GM19452 (cell line): Measurements from ENCODE around the gene DUSP2.
A peak's percentile ranks its signal among the peaks of the same experiment; 100 is the strongest.
"Not testable (repeated sequence)": the region's sequence is repeated elsewhere in the genome, so short reads cannot be mapped to it uniquely, and the experiment has no call there.

Experiments
- ATAC-seq: cut with Tn5 transposase; IDR thresholded peaks from one replicate; pipeline ENCODE4 v1.9.1; 2021; ENCODE audit not compliant: unreplicated experiment

DUSP2 gene

DNA sequence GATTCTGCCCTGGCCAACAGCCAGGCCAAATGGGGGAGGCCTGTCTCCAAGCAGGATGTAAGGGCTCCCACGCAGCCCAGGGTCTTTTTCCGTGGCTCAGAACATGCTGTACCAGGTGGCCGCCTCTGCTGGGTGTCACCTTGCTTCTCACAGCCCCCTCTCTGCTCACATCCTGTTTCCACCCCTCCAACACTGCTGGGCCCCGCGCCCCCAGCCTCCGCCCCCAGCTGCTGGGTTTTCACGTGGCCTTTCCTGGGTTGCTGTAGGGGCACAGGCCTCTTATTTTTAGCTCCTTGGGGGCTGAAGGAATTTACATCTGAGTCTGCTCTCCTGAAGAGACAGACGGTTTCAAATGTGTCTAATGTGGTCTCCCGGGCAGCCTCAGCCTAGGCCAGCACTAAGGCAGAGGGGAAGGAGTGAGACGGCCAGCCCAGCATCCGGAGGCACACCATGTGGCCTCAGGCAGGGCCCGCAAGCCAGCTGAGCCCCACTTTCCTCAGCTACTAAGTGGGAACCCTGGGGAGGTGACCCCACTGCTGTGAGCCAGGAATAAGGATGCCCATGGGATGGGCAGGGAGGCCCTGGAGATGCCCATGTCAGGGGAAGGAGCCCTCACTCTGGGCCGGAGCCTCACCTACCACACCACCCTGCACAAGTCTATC lies 18.7 kb upstream of the DUSP2 start:
- peak; percentile 57 for ATAC-seq

DNA sequence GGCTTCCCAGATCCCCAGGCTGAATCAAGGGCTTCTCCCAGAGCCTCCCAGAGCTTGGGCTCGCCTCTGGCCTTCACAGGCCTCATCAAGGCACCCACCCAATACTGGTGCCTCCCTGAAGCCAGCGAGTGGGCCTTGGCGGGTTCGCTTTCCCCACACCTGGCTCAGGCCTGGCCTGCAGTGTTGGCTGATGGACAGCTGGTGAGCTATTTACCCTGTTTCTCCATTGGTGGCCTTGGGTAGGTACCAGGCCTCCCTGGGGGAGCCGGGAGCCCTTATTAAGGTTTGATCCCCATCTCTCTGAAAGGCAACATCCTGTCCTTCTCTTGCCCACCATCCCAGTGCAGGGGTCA lies 18.2 kb upstream of the DUSP2 start:
- peak; percentile 2 for ATAC-seq

DNA sequence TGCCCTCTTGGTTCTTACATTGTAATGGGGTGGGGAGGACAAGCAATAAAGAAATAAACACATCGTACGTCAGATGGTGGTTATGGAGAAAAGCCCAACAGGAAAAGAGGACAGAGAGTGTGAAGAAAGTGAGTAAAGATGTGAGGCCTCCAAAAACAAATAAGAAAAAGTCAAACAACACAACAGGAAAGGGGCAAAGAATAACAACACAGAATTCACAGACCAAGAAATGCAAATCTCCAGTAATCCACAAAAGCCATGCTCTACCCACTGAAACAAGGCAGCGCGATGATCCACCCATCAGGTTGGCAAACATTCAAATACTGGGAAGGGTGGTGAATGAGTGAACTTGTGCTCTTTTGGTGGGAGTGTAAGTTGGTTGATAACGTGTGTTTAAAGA lies 16.7 kb upstream of the DUSP2 start:
- no peak for ATAC-seq

DNA sequence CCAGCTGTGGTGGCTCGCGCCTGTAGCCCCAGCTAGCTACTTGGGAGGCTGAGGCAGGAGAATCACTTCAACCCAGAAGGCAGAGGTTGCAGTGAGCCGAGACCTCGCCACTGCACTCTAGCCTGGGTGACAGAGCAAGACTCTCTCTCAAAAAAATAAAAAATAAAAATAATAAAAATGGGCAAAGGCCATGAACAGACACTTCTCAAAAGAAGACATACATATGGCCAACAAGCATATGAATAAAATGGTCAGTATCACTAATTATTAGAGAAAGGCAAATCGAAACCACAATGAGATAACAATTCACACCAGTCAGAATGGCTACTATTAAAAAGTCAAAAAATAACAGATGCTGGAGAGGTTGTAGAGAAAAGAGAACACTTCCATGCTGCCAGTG lies 15.1 kb upstream of the DUSP2 start:
- not testable (repeated sequence) for ATAC-seq

DNA sequence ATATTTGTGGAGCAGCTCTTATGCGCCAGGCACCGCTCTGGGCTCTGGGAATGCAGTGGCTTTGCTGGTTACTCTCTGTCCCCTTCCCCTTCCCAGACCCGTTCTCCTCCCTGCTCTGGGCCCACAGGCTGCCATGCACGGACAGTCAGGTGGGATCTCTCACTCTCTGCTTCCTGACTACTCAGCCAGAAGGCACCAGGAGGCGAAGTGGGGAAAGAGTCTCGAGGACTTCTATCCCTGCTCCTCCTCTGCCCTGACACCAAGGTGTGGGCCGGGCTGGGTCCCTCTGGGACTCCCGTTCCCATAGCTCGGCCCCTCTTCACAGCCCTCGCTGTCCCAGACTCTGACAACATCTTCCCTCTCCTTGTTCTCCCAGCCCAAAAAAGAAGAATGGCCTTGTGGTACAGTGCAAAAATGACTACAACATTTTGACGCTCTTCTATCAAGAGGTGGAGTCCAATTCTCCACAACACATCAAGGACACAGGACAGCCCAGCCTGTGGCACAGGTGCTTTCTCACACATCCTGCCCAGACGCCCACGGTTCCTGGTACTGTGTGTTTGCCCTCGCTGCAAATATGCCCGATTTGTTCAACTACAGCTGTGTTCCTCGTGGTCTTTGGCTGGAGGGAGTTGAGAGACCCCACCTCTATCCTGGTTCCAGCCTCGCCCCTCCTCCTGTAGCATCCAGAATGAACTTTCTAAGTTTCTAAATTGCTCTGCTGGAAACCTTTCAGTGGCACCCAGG lies 14.0 kb upstream of the DUSP2 start:
- ATAC-seq = no peak

DNA sequence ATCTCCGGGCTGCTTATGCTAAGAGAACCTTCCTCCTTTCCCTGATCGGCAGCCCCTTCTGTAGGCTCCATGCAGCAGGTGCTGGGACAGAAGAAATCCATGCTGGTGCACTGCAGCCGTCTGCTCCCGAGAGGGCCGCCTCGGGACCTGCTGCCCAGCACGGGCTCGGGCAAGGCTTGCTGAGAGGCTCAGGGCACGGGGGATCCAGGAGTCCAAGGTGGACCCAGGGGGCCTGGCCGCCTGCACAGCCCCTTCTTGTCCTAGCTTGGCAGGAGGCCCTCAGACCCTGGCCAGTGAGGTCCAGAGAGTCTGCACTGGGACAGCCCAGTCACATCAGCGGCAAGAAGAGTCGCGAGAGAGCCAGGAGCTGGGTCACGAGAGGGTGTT lies 13.3 kb upstream of the DUSP2 start:
- ATAC-seq = no peak

DNA sequence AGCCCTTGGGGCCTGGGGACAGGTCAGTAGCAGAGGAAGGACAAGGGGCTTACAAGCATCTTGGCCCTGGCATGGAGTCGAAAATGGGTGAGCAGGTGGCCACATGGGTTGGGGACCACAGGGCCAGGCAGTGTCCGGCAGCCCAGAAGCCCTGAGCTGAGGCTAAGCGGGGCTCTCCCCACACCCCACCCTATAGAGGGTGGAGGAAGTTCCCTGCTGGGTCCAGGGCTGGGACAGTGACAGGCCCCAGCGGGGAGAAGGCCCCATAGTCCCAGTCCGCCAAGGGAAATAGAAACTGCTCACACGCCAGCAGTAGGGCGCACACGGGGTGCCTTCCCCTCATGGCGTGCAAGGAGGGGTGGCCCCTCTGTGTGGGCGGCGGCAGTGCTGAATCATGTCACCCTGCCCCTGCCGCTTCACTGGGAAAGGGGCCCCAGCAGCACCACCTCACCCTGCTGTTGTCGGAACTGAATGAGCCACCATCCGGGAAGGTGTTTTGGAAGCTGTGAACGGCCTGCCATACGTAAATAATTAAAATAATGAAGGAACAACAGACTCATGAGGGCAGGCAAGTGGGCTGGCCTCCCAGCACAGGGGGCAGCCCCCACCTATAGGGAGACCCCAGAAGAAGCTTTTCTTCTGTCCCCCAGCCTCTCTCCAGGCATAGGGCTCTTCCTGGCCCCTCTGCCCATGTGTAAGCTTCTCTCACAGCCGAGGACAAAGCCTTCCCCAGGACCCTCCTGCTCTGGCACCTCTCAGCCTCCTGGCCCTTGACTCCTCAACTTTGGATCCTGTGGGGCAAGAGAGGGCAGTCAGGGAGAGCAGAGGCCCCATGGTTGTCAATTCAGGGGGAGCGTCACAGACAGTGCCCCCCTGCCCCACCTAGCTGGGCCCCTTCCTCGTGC lies 12.7 kb upstream of the DUSP2 start:
- ATAC-seq = peak; percentile 54

DNA sequence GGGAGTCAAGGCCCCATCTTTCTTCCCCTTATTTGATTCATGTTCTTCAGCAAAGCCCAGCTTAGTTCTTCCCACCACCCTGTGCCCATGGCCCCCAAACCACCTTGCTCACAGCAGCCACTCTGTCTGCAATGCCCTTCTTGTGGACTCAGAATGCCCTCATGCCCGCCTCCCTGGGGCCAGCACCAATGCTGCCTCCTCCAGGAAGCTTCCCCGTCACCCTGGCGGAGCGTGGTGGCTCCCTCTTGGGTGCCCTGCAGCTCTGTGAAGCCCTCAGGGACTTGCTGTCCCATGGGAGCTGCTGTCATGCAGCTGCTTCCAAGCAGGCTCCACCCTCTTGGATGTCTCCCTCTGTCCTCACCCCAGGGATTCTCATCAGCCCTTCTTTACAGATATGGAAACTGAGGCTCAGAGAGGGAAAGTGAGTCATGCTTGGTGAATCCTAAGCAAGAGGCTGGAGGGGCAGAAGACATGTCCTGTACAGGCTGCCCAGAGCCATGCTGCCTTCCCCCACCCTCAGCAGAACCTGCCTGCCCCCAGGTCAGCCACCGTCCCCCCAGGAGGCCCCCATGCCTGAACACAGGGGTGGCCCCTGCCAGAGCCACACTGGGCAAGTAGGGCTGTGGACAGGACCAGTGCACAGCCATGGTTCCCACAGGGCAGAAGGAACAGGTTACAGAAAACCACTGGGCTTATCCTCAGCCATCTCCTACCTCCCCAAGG lies 11.8 kb upstream of the DUSP2 start:
- peak; percentile 49 for ATAC-seq

DNA sequence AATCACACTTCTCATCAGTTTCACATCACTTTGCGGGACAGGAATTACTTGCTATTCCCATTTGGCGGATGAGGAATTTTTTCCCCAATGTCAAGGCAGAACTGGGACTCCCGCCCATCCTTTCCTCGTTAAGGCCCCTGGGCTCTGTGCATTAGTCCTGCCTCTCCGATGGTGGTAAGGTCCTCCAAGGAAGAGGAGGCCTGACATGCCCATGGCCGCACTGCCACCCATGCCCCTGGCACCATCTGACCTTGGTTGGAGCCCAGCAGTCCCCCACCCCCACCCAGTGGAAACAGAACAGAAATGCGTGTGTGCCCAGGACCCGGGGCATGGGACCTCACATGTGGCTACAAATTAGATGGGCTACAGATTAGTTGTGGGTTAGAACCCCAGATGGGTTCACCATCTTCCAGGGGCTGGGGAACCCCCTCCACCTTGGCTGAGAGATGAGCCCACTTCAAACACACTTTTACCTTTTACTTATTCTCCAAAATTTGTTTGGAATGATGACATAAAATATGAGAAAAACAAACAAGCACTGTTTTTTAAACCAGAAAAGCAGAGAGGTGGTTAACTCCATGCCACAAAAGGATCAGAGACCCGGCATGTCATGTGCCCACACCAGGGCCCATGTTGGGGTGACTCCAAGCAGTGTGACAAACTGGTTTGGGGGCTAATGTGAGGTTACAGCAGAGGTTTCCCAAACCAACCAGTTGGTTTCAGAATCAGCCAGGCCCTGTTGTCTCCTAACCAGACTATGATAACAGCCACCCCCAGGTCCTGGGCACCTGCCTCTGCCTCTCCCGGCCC lies 11.0 kb upstream of the DUSP2 start:
- no peak for ATAC-seq

DNA sequence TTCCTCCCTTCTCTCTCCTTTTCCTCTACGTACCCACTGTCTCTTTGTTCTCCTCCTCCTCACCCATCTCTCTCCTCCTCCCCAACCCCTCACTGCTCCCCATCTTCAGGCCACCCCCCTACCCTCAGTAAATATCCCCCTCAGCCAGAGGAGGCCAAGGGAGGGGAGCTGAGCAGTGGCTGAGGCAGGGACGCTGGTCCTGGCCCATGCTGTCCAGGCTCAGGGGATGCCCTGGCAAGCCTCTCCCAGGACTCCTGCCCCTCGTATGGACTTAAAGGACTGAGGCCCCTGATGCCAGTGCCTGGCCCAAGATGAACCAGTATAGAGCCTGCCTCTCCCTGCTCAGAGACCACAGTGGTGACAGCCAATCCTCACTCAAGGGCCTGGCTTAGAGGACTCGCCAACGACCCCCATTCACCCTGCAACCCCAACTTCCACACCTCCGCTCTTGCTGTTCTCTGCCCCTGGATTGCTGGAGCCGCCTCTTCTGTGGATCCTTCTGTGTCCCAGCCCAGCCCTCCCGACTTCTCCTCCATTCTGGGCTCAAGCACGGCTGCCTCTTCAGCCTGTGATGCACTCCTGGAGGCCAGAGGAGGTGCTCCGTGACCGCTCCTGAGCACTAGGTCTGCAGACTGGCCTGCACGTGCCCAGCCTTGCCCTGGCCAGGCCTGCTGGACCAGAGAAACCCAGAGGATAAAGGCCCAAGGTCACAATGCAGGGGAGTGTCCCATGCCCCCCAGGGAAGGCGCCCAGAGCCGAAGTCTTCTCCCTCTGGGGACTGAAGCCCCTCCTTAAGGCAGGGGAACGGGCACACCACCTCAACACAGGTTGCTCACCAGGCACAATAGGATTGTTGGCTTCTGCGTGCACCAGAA lies 9.5 kb upstream of the DUSP2 start:
- ATAC-seq = no peak

DNA sequence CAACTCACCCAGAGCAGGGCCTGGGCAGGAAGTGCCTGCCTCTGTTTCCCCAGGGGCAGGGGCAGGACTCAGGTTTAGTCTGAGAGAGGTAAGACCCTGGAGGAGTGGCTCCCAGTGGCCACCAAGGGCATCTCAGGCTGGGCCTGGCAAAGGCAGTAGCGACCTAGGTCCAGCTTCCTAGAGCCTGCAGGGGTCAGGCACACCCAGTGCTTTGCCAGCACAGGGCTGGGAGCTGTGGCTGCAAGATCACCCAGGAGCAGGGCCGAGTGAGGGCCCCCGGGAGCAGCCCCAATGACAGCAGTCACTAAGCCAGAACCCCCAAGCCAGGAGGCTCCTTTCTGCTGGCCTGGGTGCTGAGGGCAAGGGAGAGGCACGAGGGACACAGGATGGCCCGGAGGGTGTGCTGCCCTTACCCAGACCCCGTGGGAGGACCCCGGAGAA lies 8.8 kb upstream of the DUSP2 start:
- ATAC-seq = no peak

DNA sequence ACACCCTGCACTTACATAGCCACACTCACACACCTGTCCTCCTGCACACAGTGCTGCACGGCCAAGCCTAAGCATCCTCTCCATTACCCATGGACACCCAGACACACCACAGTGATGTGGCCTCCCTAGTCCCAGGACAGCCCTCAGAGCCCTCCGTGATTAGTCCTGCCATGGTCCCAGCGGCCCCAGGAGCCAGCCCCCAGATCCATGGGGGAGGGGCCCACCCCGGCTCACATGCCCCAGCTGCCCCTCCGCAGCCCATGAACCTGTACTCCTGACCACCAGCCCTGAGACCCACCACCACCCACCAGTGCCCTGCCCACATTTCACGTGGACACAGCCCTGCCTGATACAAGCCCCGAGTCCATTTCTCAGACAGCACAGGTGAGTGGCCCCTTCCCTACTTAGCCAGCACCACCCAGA lies 8.1 kb upstream of the DUSP2 start:
- no peak for ATAC-seq

DNA sequence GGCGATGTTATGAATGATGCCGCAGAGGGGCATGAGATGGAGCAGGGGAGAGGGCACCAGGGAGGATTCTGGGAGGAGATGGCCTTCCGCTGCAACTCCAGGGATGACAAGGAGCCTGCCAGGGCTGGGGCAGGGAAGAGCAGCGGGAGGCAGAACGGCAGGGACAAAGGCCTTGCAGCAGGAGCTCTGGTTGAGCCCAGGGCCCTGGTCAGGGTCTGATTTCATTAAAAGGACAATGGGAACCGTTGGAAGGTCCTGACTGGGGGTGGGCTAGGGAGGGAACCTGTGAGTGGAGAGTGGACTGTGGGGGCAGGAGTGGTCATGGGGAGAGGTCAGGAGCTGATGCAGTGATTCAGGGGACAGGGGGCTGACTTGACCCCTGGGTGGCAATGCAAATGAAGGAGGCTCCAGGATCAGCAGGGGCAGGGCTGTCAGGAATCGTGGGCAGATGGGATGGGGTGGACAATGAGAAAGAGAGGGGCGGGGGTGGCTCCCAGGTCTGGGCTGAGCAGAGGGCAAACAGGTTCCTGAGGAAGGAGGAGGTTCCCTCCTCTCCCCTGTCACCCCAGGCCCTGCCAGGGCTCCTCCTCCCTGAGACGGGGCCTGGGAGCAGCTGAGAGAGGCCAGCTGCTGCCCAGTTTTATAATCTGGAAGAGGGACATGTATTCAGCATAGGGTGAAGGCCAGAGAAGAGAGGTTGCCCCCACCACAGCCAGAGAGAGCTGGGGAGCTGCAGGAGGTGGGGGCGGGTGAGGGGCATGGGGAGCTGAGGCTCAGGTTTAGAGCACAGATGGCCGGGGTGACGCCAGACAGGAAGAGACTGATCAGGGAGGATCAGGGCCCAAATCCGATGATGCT lies 7.3 kb upstream of the DUSP2 start:
- no peak for ATAC-seq

DNA sequence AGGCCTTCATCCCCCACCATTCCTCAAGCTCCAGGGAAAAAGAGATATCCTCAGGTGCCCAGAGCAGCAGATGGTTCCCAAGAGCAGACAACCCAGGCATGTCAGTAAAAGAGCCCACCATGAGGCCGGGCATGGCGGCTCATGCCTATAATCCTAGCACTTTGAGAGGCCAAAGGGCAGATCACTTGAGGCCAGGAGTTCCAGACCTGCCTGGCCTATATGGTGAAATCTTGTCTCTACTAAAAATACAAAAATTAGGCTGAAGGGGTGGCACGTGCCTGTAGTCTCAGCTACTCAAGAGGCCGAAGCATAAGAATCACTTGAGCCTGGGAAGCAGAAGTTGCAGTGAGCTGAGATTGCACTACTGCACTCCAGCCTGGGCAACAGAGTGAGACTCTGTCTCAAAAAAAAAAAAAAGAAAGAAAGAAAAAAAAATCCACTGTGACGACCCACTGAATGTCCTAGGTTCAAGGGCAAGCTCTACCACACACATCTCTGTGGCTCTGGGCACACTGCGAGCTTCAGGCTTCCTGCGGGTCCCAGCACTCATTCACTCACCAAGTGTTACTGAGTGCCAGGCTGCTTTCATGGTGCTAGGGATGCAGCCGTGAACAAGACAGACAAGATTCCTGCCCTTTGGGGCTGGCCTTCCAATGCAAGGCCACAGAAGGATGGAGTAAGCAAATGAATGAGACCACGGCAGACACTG lies 6.5 kb upstream of the DUSP2 start:
- ATAC-seq = no peak

DNA sequence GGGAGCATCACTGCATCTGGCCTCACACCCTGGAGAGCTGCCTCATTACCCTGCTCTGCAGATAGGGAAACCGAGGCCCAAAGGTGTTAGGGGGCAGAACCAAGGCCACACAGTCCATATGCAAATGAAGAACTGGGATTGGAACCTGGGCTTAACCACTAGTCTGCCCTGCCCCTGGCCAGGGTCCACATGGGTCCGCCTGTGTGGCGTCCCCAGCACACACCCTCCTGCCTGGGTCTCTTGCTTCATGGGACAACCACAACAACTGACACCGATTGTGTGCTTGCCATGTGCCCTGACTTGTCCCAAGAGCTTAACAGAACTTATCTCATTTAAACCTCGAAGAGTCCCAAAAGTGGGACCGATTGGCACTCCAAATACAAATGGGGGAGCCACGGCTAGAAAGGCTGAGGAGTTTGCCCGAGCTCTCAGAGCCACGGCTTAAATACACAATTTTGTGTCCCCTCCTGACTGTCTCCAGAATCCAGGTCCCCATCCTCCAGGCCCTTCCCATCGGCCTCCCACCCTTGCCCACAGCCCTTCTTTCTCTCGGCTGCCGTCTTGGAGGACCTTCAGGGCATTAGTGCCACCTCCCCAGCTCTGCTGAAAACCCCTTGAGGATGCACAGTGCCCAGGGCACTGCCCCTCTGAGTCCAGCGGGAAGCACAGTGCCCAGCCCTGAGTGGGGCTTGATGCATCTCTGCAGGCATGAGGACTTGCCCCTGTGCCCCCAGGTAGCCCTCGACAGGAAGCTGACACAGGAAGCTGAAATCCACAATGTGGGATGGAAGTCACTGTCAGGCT lies 5.8 kb upstream of the DUSP2 start:
- ATAC-seq = no peak

DNA sequence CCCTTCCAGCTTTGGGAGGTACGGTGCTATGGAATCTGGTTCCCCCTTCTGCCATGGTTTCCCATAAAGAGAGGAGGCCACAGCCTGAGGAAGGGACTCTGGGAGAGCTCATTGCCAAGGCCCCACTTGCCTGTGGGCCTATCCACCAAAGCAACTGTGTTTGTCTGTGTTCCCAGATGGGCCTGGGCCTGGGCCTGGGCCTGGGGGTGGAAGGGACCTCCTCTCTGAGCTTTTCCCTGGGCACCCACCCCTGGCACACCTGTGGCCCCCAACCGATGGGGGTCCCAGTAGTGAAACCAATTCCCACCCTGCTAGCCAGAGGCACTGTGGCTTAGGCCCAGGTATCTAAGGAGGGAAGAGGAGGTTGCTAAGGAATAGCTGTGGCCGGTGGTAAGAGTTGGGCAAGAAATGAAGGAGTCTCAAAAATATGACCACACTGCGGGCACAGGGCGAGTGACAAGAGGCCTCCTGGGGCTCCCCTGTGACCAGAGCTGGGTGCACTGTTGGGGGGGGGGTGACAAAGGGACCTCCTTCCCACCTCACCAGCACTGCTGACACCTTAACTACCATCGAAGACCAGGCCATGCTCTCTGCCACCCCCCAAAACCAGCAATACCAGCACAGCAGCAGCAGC lies 4.9 kb upstream of the DUSP2 start:
- ATAC-seq = no peak
